OCI-LY3 (cell line): ENCODE measurements around the gene FOXD4L4.
"Not testable (repeated sequence)": the region's sequence is repeated elsewhere in the genome, so short reads cannot be mapped to it uniquely, and the experiment has no call there.

Source experiments
- H2AFZ ChIP-seq: fragments of 200-600, 300-600 bp; shearing (Covaris generic); 2 replicates; pipeline ENCODE4 v1.6.0; 2014; ENCODE audit warnings: antibody characterized with exemption, low read depth, low read length
- H3K27ac ChIP-seq: fragments of 200-600, 300-600 bp; sonication (generic); 2 replicates; pipeline ENCODE4 v1.5.1; 2014; ENCODE audit warnings: mild to moderate bottlenecking, low read length, moderate library complexity, mixed read lengths
- H3K27me3 ChIP-seq: fragments of 200-600, 300-600 bp; sonication (generic); 2 replicates; pipeline ENCODE4 v1.6.1; 2014; ENCODE audit warnings: low read depth, low read length, mixed read lengths
- H3K36me3 ChIP-seq: fragments of 200-600, 300-600 bp; sonication (generic); replicated peaks from 2 replicates; pipeline ENCODE3; 2014; ENCODE audit warnings: low read depth, low read length, mixed read lengths
- H3K4me1 ChIP-seq: fragments of 300-600, 200-600 bp; sonication (generic); 2 replicates; pipeline ENCODE4 v1.6.1; 2014; ENCODE audit warnings: low read length, mixed read lengths
- H3K4me2 ChIP-seq: fragments of 200-600, 300-600 bp; sonication (generic); 2 replicates; pipeline ENCODE4 v1.6.1; 2014; ENCODE audit warnings: low read length, mixed read lengths
- H3K4me3 ChIP-seq: fragments of 300-600, 200-600 bp; sonication (generic); 2 replicates; pipeline ENCODE4 v1.5.1; 2014; ENCODE audit warnings: antibody characterized with exemption, mild to moderate bottlenecking, low read length, moderate library complexity
- H3K79me2 ChIP-seq: fragments of 300-600, 200-600 bp; shearing (Covaris generic); 2 replicates; pipeline ENCODE4 v1.6.1; 2014; ENCODE audit warnings: mild to moderate bottlenecking, low read length, mixed read lengths
- H3K9ac ChIP-seq: fragments of 300-600, 200-600 bp; shearing (Covaris generic); 2 replicates; pipeline ENCODE4 v1.6.0; 2014; ENCODE audit warnings: mild to moderate bottlenecking, low read length, moderate library complexity
- H3K9me3 ChIP-seq: fragments of 200-600, 300-600 bp; shearing (Covaris generic); 2 replicates; pipeline ENCODE4 v1.6.1; 2014; ENCODE audit warnings: low read length, mixed read lengths; ENCODE audit not compliant: insufficient read depth
- H4K20me1 ChIP-seq: fragments of 200-600, 300-600 bp; sonication (generic); 2 replicates; pipeline ENCODE4 v1.6.1; 2016; ENCODE audit warnings: low read length, mixed read lengths; ENCODE audit not compliant: insufficient read depth

The FOXD4L4 gene

DNA sequence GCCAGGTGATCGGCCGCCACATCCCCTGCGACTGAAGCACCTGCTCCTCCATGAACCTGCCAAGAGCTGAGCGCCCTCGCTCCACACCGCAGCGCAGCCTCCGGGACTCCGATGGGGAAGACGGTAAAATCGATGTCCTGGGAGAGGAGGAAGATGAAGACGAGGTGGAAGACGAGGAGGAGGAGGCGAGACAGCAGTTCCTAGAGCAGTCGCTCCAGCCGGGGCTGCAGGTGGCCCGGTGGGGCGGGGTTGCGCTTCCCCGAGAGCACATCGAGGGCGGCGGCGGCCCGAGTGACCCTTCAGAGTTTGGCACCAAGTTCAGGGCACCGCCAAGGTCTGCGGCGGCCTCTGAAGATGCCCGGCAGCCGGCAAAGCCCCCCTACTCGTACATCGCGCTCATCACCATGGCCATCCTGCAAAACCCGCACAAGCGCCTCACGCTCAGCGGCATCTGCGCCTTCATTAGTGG lies at the start of gene FOXD4L4:
Gene FOXD4L4, plus strand, starts transcription at position 51 of the 469 bp plus-strand sequence. Its CDS starts 0 bp downstream, at position 51.
- H3K4me2 ChIP-seq, H3K79me2 ChIP-seq, H3K9me3 ChIP-seq, H2AFZ ChIP-seq, H4K20me1 ChIP-seq, H3K27ac ChIP-seq, H3K36me3 ChIP-seq, H3K9ac ChIP-seq, H3K4me3 ChIP-seq, H3K27me3 ChIP-seq, H3K4me1 ChIP-seq: not testable (repeated sequence)

DNA sequence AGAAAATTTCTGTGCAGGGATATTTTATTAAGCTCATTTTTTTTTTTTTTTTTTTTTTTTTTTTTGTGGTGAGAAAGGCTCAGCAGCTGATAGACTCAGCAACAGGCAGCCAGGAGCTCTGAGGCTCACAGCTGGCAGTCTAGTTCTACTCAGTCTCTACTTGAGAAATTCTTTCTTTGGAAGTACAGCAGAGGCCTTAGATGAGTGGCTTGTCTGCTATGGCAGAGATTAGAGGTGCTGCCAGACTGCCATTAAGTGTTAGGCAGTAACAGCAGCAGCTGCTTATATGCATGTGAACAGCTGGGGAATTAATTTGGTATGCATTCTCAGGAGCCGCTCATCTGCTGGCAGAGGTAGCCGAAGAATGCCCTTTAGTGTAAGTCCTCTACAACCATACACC lies 33.4 kb upstream of the FOXD4L4 start:
- not testable (repeated sequence) for H3K4me1 ChIP-seq

DNA sequence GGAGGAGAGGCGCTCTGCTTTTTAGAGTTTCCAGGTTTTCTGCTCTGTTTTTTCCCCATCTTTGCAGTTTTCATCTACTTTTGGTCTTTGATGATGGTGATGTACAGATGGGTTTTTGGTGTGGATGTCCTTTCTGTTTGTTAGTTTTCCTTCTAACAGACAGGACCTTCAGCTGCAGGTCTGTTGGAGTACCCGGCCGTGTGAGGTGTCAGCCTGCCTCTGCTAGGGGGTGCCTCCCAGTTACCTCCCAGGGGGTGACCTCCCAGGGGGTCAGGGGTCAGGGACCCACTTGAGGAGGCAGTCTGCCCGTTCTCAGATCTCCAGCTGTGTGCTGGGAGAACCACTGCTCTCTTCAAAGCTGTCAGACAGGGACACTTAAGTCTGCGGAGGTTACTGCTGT lies 22.5 kb upstream of the FOXD4L4 start:
- H3K9ac ChIP-seq = not testable (repeated sequence)

More for the DNA sequence above, 33.4 kb upstream of the FOXD4L4 start:
- not testable (repeated sequence) for H3K27ac ChIP-seq, H3K79me2 ChIP-seq, H3K4me3 ChIP-seq, H3K9ac ChIP-seq, H3K27me3 ChIP-seq, H3K4me2 ChIP-seq, H4K20me1 ChIP-seq, H3K9me3 ChIP-seq, H3K36me3 ChIP-seq, H2AFZ ChIP-seq

DNA sequence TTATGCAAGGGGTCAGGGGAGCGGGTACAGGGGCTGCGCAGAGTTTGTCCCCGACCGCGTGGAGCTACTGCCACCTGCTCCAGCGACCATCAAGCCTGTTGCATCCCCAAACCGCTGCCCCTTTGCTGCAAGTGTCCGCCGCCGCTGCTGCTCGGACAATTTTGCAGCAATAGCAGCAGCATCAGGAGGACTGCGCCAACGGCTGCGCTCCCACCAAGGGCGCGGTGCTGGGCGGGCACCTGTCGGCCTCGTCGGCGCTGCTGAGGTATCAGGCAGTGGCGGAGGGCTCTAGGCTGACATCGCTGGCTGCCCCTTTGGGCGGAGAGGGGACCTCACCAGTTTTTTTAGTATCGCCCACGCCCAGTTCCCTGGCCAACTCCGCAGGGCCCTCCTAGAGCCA lies 1.2 kb downstream of the FOXD4L4 start:
- H2AFZ ChIP-seq, H3K4me2 ChIP-seq, H3K4me1 ChIP-seq, H3K4me3 ChIP-seq, H3K79me2 ChIP-seq, H3K36me3 ChIP-seq, H3K27me3 ChIP-seq, H3K9me3 ChIP-seq, H3K27ac ChIP-seq, H3K9ac ChIP-seq, H4K20me1 ChIP-seq: not testable (repeated sequence)

More for the DNA sequence above, 22.5 kb upstream of the FOXD4L4 start:
- H3K36me3 ChIP-seq, H3K9me3 ChIP-seq, H3K4me2 ChIP-seq, H2AFZ ChIP-seq, H3K4me3 ChIP-seq, H3K27ac ChIP-seq, H4K20me1 ChIP-seq, H3K79me2 ChIP-seq, H3K27me3 ChIP-seq, H3K4me1 ChIP-seq: not testable (repeated sequence)
